Measurements from ENCODE around the gene IGSF3.
"Not testable (repeated sequence)": the region's sequence is repeated elsewhere in the genome, so short reads cannot be mapped to it uniquely, and the experiment has no call there.

The IGSF3 gene

GRCh38 chr1:116595946-116596741 lies 71.4 kb downstream of the IGSF3 start:
- DNase-seq (ENCODE audit: low spot score): peak; percentile 11

- not testable (repeated sequence) for DNase-seq (ENCODE audit: low spot score)
These were observed 72.3 kb downstream of the IGSF3 start for GRCh38 chr1:116595065-116595840.

GRCh38 chr1:116593977-116594376 lies 73.6 kb downstream of the IGSF3 start:
- not testable (repeated sequence) for DNase-seq (ENCODE audit: low spot score)

- not testable (repeated sequence) for DNase-seq (ENCODE audit: low spot score)
These were observed 74.1 kb downstream of the IGSF3 start for GRCh38 chr1:116593401-116593800.

- not testable (repeated sequence) for DNase-seq (ENCODE audit: low spot score)
These were observed 75.5 kb downstream of the IGSF3 start for GRCh38 chr1:116591951-116592605.

- DNase-seq (ENCODE audit: low spot score): not testable (repeated sequence)
These were observed 76.3 kb downstream of the IGSF3 start for GRCh38 chr1:116591006-116591950.

- DNase-seq (ENCODE audit: low spot score): not testable (repeated sequence)
These were observed 77.1 kb downstream of the IGSF3 start for GRCh38 chr1:116590359-116591005.

GRCh38 chr1:116589101-116589735 lies 78.3 kb downstream of the IGSF3 start:
- not testable (repeated sequence) for DNase-seq (ENCODE audit: low spot score)

- DNase-seq (ENCODE audit: low spot score): no peak
These were observed 79.9 kb downstream of the IGSF3 start for GRCh38 chr1:116587501-116588227.

GRCh38 chr1:116586741-116587143 lies 80.8 kb downstream of the IGSF3 start:
- DNase-seq (ENCODE audit: low spot score): no peak

- DNase-seq (ENCODE audit: low spot score): no peak
These were observed 81.6 kb downstream of the IGSF3 start for GRCh38 chr1:116585886-116586285.

GRCh38 chr1:116581323-116581885 lies 86.1 kb downstream of the IGSF3 start:
- DNase-seq (ENCODE audit: low spot score): no peak

- DNase-seq (ENCODE audit: low spot score): no peak
These were observed 86.8 kb downstream of the IGSF3 start for GRCh38 chr1:116580446-116581322.

- no peak for DNase-seq (ENCODE audit: low spot score)
These were observed 88.2 kb downstream of the IGSF3 start for GRCh38 chr1:116579259-116579875.

GRCh38 chr1:116578581-116578980 lies 89.0 kb downstream of the IGSF3 start:
- DNase-seq (ENCODE audit: low spot score): no peak

GRCh38 chr1:116577759-116578314 lies 89.7 kb downstream of the IGSF3 start:
- DNase-seq (ENCODE audit: low spot score): no peak

- DNase-seq (ENCODE audit: low spot score): peak; percentile 38
These were observed 92.8 kb downstream of the IGSF3 start for GRCh38 chr1:116574581-116575291.
